GM18861 (cell line): ENCODE results near the gene CADM1.

Experiments
- ATAC-seq: cut with Tn5 transposase; IDR thresholded peaks from one replicate; pipeline ENCODE4 v1.9.1; 2021; ENCODE audit not compliant: unreplicated experiment

CADM1 gene

GRCh38 chr11:115290893-115291292 is 213.3 kb downstream of the CADM1 start:
- no peak for ATAC-seq

DNA sequence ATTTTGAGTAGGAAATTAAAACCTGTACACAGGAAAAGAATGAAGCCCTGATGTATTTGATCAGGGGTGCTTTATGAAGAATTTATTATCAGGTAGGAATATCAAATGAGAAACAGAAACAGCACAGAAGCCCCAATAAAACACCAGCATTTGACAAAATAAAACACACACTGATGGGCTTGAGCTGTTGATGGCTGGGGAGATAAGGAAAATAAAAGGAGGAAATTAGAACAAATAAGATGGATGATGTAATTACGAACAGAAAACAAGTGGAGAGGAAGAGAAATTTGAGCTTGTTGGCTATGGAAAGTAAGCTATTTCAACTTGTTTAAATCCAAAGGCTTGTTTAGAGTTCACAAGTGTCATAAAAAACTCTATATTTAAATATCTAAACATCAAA is 213.7 kb downstream of the CADM1 start:
- ATAC-seq: no peak

- ATAC-seq: no peak
Observed at GRCh38 chr11:115287266-115287665, 216.9 kb downstream of the CADM1 start.

- no peak for ATAC-seq
Observed at GRCh38 chr11:115286614-115287013, 217.6 kb downstream of the CADM1 start.

DNA sequence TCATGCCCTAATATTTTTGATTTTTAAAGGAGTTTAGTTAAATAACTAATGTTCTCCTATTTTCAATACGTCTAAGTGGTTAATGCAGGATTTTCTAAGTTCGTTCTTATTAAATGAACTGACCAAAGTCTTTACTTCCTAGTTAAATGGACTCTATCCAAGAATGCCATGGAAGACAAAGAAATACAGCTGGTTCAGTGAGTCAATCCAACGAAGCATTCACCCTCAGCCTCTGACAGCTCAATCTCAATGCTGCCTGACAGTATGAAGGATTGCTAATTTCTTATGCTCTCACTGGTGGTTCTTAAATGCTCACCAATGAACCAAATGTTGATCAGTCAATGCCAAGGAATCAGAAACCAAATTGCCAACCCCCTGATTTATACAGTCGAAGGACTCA is 219.4 kb downstream of the CADM1 start:
- ATAC-seq: no peak

DNA sequence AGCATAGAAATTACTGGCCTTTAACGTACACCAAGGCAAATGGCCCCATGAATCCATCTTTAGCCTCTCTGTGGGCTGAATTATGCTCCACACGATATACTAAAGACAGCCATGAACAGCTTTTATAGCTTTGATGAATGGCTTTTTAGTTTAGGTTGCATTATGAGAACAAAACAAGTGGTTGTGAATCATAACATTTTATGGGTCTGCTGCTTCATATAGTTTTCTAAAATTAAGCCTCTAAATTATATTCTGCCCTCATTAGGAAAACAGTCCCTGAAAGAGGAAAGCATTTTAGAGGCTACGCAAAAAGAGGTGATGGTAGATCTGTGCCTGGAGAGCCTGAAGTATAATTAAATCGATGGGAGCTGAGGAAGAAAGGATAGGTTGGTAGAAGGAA is 221.3 kb downstream of the CADM1 start:
- ATAC-seq: no peak

GRCh38 chr11:115280775-115281174 is 223.4 kb downstream of the CADM1 start:
- no peak for ATAC-seq

DNA sequence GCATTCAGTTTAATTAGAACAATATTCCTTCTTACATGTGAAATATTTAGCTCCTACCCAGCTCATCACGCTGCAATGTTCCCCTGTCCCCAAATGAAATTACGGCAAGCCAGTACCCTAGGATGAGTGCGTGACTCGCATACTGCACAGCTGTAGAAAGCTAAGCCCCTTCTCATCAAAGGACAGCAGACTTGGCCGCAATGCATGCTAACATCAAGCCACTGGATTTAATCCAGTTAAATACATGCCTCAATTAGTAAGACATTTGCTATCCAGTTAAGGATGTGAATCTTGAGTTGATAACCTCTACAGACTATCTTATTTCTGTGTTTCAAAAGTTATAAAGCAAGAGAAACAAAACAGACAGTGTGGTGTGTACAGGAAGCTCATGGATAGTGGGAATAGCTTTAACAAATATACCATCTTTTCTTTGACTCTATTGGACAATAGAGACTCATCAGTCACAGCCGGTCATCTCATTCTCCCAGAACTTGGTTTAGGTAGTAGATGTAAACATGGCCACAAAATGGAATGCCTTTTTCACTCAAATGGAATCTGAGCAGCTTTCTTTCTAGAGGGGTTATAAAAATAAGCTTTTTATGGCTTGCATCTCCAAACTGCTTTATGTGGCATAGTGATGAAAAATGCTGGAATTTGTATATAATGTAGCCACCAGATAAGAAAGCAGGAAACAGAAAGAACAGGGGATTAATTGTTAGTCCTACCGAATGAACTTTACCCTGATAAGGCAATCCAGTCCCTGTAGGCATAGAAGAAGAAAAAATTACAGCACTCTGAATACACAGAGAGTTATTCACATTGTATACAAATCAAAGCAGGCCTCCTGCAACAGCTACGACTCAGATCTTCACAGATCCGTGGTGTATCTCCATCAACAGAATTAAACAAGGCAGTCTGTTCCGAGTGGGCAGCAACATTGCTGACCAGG is 224.1 kb downstream of the CADM1 start:
- no peak for ATAC-seq

GRCh38 chr11:115276799-115277198 is 227.4 kb downstream of the CADM1 start:
- ATAC-seq: no peak

- no peak for ATAC-seq
Observed at GRCh38 chr11:115276191-115276590, 228.0 kb downstream of the CADM1 start.

GRCh38 chr11:115275045-115275444 is 229.2 kb downstream of the CADM1 start:
- no peak for ATAC-seq

DNA sequence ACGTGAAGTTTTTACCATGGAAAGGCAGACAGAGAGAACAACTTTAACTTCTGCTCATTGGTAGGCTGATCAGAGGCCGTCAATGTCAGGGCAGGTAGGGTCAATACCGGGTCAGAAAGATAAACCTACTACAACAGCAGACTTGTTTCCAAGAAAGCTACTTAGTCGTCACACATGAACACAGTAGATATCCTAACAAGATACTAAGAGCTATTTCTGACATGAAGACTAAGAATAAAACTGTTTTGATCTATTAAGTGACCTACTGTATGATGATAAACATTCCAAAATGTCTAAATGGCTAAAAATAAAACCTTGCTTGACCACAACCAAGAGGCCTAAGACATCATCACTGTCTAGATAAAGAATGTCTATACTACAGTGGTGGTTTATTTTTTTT is 231.3 kb downstream of the CADM1 start:
- ATAC-seq: no peak

- no peak for ATAC-seq
Observed at GRCh38 chr11:115271643-115272042, 232.6 kb downstream of the CADM1 start.

DNA sequence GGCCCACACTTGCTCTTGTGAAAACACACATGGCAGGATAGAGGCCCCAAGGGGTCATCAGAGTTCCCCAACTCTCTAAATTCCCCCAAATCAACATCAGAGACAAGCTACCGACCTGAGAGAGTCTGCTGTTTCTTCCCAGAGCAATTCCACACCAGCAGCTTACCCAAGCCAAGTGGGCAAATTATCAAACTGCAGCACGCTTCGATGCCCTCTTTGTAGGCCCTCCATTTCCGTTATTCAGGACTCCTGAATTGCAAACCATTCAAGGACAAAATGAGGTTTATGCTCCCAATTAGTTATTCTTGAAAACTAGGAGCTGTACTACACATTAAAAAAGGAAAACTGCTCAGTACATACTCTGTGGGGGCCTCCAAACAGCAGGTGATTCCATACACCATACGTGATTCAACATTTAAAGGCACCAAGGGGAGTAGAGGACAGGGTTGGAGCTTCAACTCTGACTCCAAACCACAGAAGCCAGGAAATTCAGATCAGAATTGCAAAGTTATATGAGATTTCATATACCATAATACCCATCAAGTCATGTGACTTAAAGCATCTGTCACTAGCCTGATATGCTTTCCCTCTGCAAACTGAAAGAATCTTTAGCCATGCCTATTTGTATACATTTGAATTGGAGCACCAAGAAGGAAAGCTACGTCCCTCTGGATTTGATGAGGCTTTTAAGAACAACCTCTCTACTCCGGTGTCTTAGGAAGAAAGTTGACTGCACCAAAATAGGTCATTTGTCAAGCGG is 234.8 kb downstream of the CADM1 start:
- ATAC-seq: no peak

DNA sequence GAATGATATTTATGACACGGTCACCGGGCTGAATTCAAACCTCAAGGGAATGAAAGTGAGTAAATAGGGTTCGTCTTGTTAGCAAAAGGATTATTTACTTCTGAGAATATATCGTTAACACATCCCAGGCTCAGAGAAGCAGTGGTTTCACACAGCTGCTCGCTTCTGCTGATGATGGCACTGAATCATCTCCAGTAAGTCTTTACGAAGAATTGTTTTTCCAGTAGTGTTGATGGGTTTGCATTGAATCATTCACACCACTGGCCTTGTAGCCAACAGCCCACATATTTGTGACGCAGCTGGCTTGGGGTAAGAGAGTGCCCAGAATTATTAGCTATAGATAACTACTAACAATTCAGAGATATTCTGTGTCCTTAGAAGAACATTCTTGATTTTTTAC is 236.3 kb downstream of the CADM1 start:
- ATAC-seq: no peak

DNA sequence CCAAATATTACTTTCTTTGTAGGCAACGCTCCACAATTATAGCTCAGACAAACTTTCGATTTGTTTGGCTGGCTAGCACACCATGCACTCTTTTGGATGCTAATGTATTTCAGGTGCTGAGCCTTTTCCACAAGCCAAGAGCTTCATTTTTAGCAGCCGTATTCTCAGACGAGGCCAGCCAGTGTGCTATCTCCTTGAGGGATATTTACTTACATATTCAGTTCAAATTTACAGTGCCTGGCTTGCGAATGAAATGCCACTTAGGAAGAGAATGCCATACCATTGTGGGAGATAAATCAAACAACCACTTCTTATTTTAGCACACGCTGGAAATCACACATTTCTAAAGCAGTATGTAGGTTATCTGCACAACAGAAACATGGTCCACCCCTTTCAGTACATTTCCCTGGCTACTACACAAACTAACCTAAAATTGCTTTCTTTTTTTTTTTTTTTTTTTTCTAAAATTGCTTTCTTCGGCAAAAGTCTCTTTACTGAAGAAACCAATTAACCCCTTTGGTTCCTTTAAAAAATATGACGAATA is 236.9 kb downstream of the CADM1 start:
- ATAC-seq: no peak

DNA sequence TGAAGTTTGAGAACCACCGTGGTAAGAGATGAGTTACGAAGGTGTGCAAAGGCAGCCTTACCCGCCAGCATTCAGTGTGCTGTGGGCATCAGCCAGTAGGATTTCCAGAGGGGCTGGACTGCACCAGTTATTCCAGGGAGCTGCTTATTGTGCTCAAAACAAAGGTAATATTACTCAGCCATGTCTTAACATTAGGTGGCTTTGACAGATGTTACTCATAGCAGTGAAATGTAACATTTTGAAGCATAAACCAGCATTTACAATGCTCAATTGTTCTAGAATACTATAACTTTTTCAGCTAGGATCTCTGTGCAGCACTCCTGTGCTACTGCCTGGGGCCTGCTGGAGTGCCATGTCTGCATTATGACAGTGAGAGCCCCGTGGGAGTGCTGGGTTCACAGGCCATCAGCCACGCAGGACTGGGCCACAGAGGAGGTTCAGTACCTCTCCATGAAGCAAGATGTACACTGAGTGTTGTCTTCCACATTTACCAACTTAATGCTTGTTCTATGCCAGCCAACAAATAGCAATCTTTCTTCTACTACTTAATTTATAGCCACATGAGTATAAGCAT is 238.1 kb downstream of the CADM1 start:
- no peak for ATAC-seq

- ATAC-seq: no peak
Observed at GRCh38 chr11:115263799-115264656, 240.2 kb downstream of the CADM1 start.

GRCh38 chr11:115258216-115258615 is 246.0 kb downstream of the CADM1 start:
- ATAC-seq: no peak

- no peak for ATAC-seq
Observed at GRCh38 chr11:115257678-115258077, 246.5 kb downstream of the CADM1 start.

GRCh38 chr11:115257270-115257669 is 246.9 kb downstream of the CADM1 start:
- no peak for ATAC-seq
